ENCODE data around the gene SNRPD3. TPM values are rescaled to one million over a fixed set of nuclear protein-coding genes. Genes with fewer than 3 reads are reported as not detected.

Gene SNRPD3
- total and polyA plus RNA-seq, 9 of the 15 experiments (the other 6 are each of a cell fraction or from before 2014, with no cell fraction given) = 131 to 366 (median 274) TPM

DNA sequence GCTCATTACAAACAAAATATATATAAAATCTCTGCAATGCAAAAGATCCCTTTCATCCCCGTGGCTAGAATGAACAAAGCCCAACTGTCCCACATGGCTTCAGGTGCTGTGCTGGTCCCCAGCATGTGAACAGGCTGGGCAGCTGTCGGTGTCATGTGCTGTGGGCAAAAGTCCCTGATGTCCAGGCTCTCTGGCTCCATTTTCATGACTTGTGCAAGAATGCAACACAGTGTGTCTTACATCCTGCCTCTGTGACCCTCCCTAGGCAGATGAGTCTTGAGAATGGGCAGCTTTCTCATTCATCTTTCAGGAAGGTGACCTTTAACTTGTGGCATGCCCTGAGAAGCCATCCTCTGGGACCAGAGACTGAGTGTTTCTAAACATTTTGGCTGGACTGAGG, 15.3 kb upstream of the SNRPD3 start (continued):
- TF ChIP-seq, protein P1, sequence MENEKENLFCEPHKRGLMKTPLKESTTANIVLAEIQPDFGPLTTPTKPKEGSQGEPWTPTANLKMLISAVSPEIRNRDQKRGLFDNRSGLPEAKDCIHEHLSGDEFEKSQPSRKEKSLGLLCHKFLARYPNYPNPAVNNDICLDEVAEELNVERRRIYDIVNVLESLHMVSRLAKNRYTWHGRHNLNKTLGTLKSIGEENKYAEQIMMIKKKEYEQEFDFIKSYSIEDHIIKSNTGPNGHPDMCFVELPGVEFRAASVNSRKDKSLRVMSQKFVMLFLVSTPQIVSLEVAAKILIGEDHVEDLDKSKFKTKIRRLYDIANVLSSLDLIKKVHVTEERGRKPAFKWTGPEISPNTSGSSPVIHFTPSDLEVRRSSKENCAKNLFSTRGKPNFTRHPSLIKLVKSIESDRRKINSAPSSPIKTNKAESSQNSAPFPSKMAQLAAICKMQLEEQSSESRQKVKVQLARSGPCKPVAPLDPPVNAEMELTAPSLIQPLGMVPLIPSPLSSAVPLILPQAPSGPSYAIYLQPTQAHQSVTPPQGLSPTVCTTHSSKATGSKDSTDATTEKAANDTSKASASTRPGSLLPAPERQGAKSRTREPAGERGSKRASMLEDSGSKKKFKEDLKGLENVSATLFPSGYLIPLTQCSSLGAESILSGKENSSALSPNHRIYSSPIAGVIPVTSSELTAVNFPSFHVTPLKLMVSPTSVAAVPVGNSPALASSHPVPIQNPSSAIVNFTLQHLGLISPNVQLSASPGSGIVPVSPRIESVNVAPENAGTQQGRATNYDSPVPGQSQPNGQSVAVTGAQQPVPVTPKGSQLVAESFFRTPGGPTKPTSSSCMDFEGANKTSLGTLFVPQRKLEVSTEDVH (IDR thresholded peaks at IDR 0.05; ENCODE audit: low read depth, partially characterized antibody) = no peak
- TF ChIP-seq, protein P2, sequence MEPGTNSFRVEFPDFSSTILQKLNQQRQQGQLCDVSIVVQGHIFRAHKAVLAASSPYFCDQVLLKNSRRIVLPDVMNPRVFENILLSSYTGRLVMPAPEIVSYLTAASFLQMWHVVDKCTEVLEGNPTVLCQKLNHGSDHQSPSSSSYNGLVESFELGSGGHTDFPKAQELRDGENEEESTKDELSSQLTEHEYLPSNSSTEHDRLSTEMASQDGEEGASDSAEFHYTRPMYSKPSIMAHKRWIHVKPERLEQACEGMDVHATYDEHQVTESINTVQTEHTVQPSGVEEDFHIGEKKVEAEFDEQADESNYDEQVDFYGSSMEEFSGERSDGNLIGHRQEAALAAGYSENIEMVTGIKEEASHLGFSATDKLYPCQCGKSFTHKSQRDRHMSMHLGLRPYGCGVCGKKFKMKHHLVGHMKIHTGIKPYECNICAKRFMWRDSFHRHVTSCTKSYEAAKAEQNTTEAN (CRISPR knock-in tag; IDR thresholded peaks at IDR 0.05) = no peak
- no peak for TF ChIP-seq SNRNP70 (optimal IDR thresholded peaks at IDR 0.05; ENCODE audit: low read depth, low read length)
- TF ChIP-seq, protein P3, sequence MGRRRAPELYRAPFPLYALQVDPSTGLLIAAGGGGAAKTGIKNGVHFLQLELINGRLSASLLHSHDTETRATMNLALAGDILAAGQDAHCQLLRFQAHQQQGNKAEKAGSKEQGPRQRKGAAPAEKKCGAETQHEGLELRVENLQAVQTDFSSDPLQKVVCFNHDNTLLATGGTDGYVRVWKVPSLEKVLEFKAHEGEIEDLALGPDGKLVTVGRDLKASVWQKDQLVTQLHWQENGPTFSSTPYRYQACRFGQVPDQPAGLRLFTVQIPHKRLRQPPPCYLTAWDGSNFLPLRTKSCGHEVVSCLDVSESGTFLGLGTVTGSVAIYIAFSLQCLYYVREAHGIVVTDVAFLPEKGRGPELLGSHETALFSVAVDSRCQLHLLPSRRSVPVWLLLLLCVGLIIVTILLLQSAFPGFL (CRISPR knock-in tag; IDR thresholded peaks at IDR 0.05) = no peak
- TF ChIP-seq, protein P4, sequence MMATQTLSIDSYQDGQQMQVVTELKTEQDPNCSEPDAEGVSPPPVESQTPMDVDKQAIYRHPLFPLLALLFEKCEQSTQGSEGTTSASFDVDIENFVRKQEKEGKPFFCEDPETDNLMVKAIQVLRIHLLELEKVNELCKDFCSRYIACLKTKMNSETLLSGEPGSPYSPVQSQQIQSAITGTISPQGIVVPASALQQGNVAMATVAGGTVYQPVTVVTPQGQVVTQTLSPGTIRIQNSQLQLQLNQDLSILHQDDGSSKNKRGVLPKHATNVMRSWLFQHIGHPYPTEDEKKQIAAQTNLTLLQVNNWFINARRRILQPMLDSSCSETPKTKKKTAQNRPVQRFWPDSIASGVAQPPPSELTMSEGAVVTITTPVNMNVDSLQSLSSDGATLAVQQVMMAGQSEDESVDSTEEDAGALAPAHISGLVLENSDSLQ (IDR thresholded peaks at IDR 0.05) = no peak
